GM23248 (cell line): ENCODE results near the gene DIMT1. TPM values are rescaled to one million over a fixed set of nuclear protein-coding genes. Genes with fewer than 3 reads are reported as not detected.
A peak's percentile ranks its signal among the peaks of the same experiment; 100 is the strongest.

ENCODE experiments used
- DNase-seq: peaks from one replicate; pipeline ENCODE4 v3.0.0-alpha.2; 2015
- H2AFZ ChIP-seq: fragments of 200-600 bp; sonication (generic); 2 replicates; pipeline ENCODE4 v1.6.1; 2016; ENCODE audit warnings: antibody characterized with exemption
- H3F3A ChIP-seq: fragments of 200-600 bp; sonication (generic); 2 replicates; pipeline ENCODE4 v1.6.1; 2016; ENCODE audit warnings: mild to moderate bottlenecking, antibody characterized with exemption, mixed run types; ENCODE audit not compliant: insufficient read depth
- H3K27ac ChIP-seq: fragments of 200-600 bp; sonication (generic); 2 replicates; pipeline ENCODE4 v1.5.1; 2016; ENCODE audit warnings: mild to moderate bottlenecking
- H3K27me3 ChIP-seq: fragments of 200-600 bp; sonication (generic); replicated peaks from 2 replicates; pipeline ENCODE4 v1.6.1; 2016; ENCODE audit warnings: mild to moderate bottlenecking; ENCODE audit not compliant: insufficient read depth
- H3K36me3 ChIP-seq: fragments of 200-600 bp; sonication (generic); 2 replicates; pipeline ENCODE4 v1.6.1; 2016; ENCODE audit warnings: low read depth, mild to moderate bottlenecking
- H3K4me1 ChIP-seq: fragments of 200-600 bp; sonication (generic); 2 replicates; pipeline ENCODE4 v1.6.1; 2016; ENCODE audit warnings: mild to moderate bottlenecking; ENCODE audit not compliant: insufficient read depth
- H3K4me2 ChIP-seq: fragments of 200-600 bp; sonication (generic); one replicate; pipeline ENCODE4 v1.6.1; 2016; ENCODE audit warnings: mild to moderate bottlenecking; ENCODE audit not compliant: unreplicated experiment
- H3K4me3 ChIP-seq: fragments of 200-600 bp; sonication (generic); 2 replicates; pipeline ENCODE4 v1.5.1; 2016; ENCODE audit warnings: mild to moderate bottlenecking
- H3K79me2 ChIP-seq: fragments of 200-600 bp; sonication (generic); 2 replicates; pipeline ENCODE4 v1.6.1; 2016; ENCODE audit warnings: mild to moderate bottlenecking; ENCODE audit not compliant: insufficient read depth
- H3K9ac ChIP-seq: fragments of 200-600 bp; sonication (generic); 2 replicates; pipeline ENCODE4 v1.6.1; 2016; ENCODE audit warnings: mild to moderate bottlenecking
- H3K9me2 ChIP-seq: fragments of 200-600 bp; sonication (generic); 2 replicates; pipeline ENCODE4 v1.6.1; 2016; ENCODE audit warnings: mixed run types, mild to moderate bottlenecking, moderate library complexity; ENCODE audit not compliant: insufficient read depth
- H3K9me3 ChIP-seq: fragments of 200-600 bp; sonication (generic); one replicate; pipeline ENCODE4 v1.6.1; 2017; ENCODE audit warnings: low read depth
- H4K20me1 ChIP-seq: fragments of 200-600 bp; sonication (generic); 2 replicates; pipeline ENCODE4 v1.6.0; 2016; ENCODE audit not compliant: insufficient read depth
- EZH2 ChIP-seq: fragments of 200-600 bp; sonication (generic); IDR thresholded peaks from 2 replicates; pipeline ENCODE4 v1.6.1; 2018; ENCODE audit warnings: antibody characterized with exemption, mild to moderate bottlenecking; ENCODE audit not compliant: insufficient read depth, poor library complexity, severe bottlenecking
- EZH2phosphoT487 ChIP-seq: fragments of 200-600 bp; sonication (generic); IDR thresholded peaks from 2 replicates; pipeline ENCODE4 v1.6.1; 2018; ENCODE audit warnings: antibody characterized with exemption, moderate library complexity, mild to moderate bottlenecking, low read depth; ENCODE audit not compliant: insufficient read depth
- WGBS, 2 experiments: methylation state at CpG; one replicate each; pipeline ENCODE4 v1.1.6; 2015 to 2017; ENCODE audit warnings: low lambda C conversion rate in 2 of 2, low coverage in 1 of 2; ENCODE audit errors: missing lambda C conversion rate in 2 of 2; 5-methylcytosine and 5-hydroxymethylcytosine counted together
- in situ Hi-C: fragments of 300-500 bp; cut with MboI; formaldehyde crosslinking; loops from 2 replicates; pipeline ENCODE4 v1.15.0; 2020
- polyA plus RNA-seq: library from polyadenylated mRNA; unstranded; fragments of >200 nt; fragmentation: Nextera tagmentation; extraction: Ambion mirVana; gene quantifications from 2 replicates; pipeline ENCODE4 v1.2.1, GENCODE V29; 2016
- total RNA-seq: library from RNA; depleted of rRNA; stranded (reverse); fragments of >200 nt; shearing (Covaris generic); gene quantifications from 2 replicates; pipeline ENCODE4 v1.2.3, GENCODE V29; 2014; rRNA removed

The DIMT1 gene
- total RNA-seq (41.7 and 70.8 TPM in 2 replicates), polyA plus RNA-seq (65.0 and 69.4 TPM in 2 replicates)

DNA sequence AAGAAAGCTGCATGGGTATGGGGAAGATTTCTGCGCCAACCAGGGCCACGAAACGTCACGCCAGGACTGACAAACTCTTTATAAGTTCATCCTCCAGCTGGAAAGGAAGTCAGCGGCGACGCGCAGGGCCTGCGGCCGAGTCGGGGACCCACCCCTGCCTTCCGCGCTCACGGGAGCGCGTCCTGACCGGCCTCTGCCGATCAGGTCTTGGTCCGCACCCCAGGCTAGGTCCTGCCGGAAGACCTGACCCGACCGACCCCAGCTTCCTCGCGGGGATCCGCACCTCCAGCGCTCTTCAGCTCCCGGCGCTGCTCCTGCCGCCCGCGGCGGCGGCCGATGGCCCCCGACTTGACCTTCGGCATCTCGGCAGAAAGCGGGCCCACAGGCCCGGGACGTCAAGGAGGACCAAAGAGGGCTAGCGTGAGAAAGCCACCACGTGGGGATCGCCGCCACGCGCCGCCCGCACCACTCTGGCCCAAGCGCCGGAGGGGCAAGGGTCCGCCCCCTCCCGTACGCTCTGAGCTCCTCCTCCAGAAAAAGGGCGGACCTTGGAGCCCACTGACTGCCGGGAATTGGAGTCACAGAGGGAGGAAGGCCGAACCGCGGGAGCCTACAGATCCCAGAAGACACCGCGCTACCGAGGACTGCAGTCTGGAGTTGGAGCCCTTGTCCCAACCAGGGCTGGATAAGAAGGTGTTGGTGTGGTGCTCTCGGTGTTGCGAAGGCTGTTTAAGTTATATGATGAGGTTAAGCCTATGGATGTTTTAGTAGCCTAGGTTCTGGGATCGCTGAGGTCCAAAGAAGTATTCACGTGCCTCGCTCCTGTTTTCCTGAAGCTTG lies at the start of gene DIMT1:
Gene DIMT1 (minus strand): TSS at position 495 of the 840 bp plus-strand sequence. CDS start 133 bp downstream, at position 362.
- peaks cover 29% of the 10 kb centered on the region for H3K79me2 ChIP-seq
- H3K27me3 ChIP-seq = no peaks in the 10 kb centered on the region
- peak within 1 kb of the TSS; percentile 97 for H3K27ac ChIP-seq
- peak within 1 kb of the TSS; percentile 95 for H3K4me2 ChIP-seq
- peak within 1 kb of the TSS; percentile 95 for H3K4me3 ChIP-seq
- H3K9me2 ChIP-seq = no peaks in the 10 kb centered on the region
- H3F3A ChIP-seq = peaks cover 17% of the 10 kb centered on the region
- no peaks in the 10 kb centered on the region for H3K9me3 ChIP-seq
- in situ Hi-C loops = no loop called here
- 1% methylated on average over 64 to 66 of the region's 66 CpGs for WGBS, 2 experiments
- peak within 1 kb of the TSS; percentile 96 for H2AFZ ChIP-seq
- peaks cover 8% of the 10 kb centered on the region for H3K36me3 ChIP-seq
- TF ChIP-seq EZH2 (no peak), EZH2phosphoT487 (no peak)
- DNase-seq = peak; percentile 100
- H3K9ac ChIP-seq = peak within 1 kb of the TSS; percentile 96
- no peaks in the 10 kb centered on the region for H4K20me1 ChIP-seq
- H3K4me1 ChIP-seq = peaks cover 11% of the 10 kb centered on the region

DNA sequence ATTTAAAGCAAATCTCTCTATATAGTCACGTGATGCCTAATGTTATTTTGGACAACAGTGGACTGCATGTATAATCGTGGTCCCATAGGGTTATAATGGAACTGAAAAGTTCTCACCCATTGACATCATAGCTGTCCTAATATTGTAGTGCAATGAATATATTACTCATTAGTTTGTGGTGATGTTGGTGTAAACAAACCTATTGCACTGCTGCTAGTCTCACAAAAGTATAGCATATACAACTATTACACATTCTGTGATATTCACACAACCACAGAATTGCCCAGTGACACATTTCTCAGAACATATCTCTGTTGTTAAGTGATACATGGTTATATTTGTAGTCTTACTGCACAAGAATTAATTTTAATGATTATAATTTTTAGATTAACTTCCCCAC lies 46.6 kb upstream of the DIMT1 start:
- no peaks in the 10 kb centered on the region for H3K4me1 ChIP-seq
- H3K27me3 ChIP-seq = no peaks in the 10 kb centered on the region
- in situ Hi-C loops = loop anchor here (10.0 kb wide), 1 partner anchor 325 kb away; no protein-coding TSS in a partner anchor
- H4K20me1 ChIP-seq = 0 out of 2 replicates have a peak, but pooled peaks cover 3% of the 10 kb centered on the region
- DNase-seq = no peak
- H3K36me3 ChIP-seq = peaks cover 8% of the 10 kb centered on the region; the same call in 1 of the 2 replicates
- H3K79me2 ChIP-seq = no peaks in the 10 kb centered on the region
- H3K4me3 ChIP-seq = no peak overlapping the region
- TF ChIP-seq EZH2phosphoT487 (no peak), EZH2 (no peak)
- no peaks in the 10 kb centered on the region for H3K9me3 ChIP-seq
- no peaks in the 10 kb centered on the region for H3K9me2 ChIP-seq
- WGBS, 2 experiments = 97 to 100% methylated on average over 2 of the region's 2 CpGs
- H3K4me2 ChIP-seq = no peak overlapping the region
- no peaks in the 10 kb centered on the region for H3F3A ChIP-seq
- H2AFZ ChIP-seq = no peak overlapping the region
- H3K9ac ChIP-seq = no peak overlapping the region
- no peak overlapping the region for H3K27ac ChIP-seq

DNA sequence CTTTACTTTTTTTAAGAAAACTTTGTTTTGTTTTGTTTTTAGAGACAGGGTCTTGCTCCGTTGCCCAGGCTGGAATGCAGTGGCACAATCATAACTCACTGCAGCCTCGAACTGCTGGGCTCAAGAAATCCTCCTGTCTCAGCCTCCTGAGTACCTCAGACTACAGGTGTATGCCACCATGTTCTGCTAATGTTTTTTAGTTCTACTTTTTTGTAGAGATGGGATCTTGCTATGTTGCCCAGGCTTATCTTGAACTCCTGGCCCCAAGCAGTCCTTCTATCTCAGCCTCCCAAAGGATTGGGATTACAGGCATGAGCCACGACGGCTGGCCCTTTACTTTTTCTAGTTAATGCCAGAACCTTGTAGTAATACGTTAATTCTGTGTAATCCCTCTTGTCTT lies 44.8 kb upstream of the DIMT1 start:
- peaks cover under 1% of the 10 kb centered on the region; the same call in 1 of the 2 replicates for H3F3A ChIP-seq
- TF ChIP-seq EZH2phosphoT487 = no peak
- TF ChIP-seq EZH2 = no peak
- no peak overlapping the region for H2AFZ ChIP-seq
- no peaks in the 10 kb centered on the region for H4K20me1 ChIP-seq
- no peak overlapping the region for H3K9ac ChIP-seq
- peaks cover 8% of the 10 kb centered on the region; the same call in 1 of the 2 replicates for H3K36me3 ChIP-seq
- DNase-seq = no peak
- no peaks in the 10 kb centered on the region for H3K4me1 ChIP-seq
- WGBS, 2 experiments = 89 to 91% methylated on average over 5 of the region's 5 CpGs
- H3K27ac ChIP-seq = no peak overlapping the region
- H3K9me3 ChIP-seq = no peaks in the 10 kb centered on the region
- H3K27me3 ChIP-seq = no peaks in the 10 kb centered on the region
- H3K4me2 ChIP-seq = no peak overlapping the region
- in situ Hi-C loops = no loop called here
- H3K4me3 ChIP-seq = no peak overlapping the region
- H3K79me2 ChIP-seq = no peaks in the 10 kb centered on the region
- H3K9me2 ChIP-seq = no peaks in the 10 kb centered on the region

DNA sequence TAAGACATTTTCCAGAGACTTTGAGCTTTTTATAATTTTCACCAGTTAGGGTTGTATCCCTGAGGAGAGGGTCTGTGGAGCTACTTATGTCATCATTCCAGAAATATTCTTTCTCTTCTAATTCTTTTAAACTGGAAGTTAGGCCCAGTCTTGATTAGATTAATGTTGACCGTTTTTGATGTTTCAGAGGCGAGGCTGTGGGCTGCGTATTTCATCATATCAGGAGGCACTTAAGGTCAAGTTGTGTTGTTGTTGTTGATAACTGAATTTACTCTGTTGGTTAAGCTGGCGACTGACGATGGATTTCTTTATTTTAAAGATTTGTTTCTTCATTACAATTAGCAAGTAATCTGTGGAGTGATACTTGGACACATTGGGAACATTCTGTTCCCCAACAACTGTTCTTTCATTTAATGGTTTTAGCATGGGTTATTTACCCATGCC lies 28.9 kb upstream of the DIMT1 start:
- Histone ChIP-seq H3K36me3 (no peaks in the 10 kb centered on the region), H3K79me2 (peaks cover 89% of the 10 kb centered on the region), H3K4me2 (no peak overlapping the region), H3K27ac (no peak overlapping the region), H4K20me1 (no peaks in the 10 kb centered on the region), H2AFZ (0 out of 2 replicates have a peak overlapping the region, but pooled peaks have one; percentile 1), H3K4me1 (peaks cover 4% of the 10 kb centered on the region; the same call in 1 of the 2 replicates), H3K27me3 (no peaks in the 10 kb centered on the region), H3F3A (no peaks in the 10 kb centered on the region), H3K4me3 (no peak overlapping the region), H3K9me3 (no peaks in the 10 kb centered on the region), H3K9me2 (no peaks in the 10 kb centered on the region), H3K9ac (no peak overlapping the region)
- WGBS, 2 experiments = 17 to 28% methylated on average over 5 of the region's 5 CpGs
- TF ChIP-seq EZH2phosphoT487 (no peak), EZH2 (no peak)
- peak; percentile 8 for DNase-seq
- in situ Hi-C loops = no loop called here
